ENCODE data around the gene MS4A1.
"Not testable (repeated sequence)": the region's sequence is repeated elsewhere in the genome, so short reads cannot be mapped to it uniquely, and the experiment has no call there.

MS4A1 gene

GRCh38 chr11:60455531-60456042 lies at the start of gene MS4A1:
TSS of gene MS4A1 (plus strand) at chr11:60455847. CDS start at chr11:60462375, 6,528 bp downstream.
- no peak for DNase-seq (ENCODE audit: low spot score)

DNA sequence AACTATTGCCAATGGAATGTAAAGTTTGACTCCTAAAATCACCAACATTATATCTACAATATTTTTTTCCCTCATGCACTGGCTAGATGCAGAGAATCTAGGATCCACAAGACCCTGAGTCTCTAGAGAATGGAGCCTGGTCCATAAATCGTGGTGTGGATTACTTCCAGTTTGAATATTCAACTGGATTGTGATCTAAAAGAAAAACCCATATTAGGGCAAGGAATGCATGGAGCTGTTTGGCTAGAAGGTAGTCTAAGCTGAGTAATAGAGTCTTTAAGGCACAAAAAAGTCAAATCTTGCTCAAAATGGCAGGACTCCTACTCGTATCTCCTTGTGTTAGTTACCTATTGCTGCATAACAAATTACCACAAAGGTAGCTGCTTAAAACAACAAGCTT lies 35.6 kb upstream of the MS4A1 start:
- no peak for DNase-seq (ENCODE audit: low spot score)

- no peak for DNase-seq (ENCODE audit: low spot score)
These were observed 33.0 kb upstream of the MS4A1 start for GRCh38 chr11:60422609-60423008.

GRCh38 chr11:60428517-60428916 lies 27.1 kb upstream of the MS4A1 start:
- no peak for DNase-seq (ENCODE audit: low spot score)

- DNase-seq (ENCODE audit: low spot score): no peak
These were observed 26.4 kb upstream of the MS4A1 start, which contains the start of gene MS4A5 for GRCh38 chr11:60429272-60429671. TSS of gene MS4A5 (plus strand) at chr11:60429572. CDS start at chr11:60429675, 103 bp downstream.

- DNase-seq (ENCODE audit: low spot score): no peak
These were observed 24.4 kb upstream of the MS4A1 start for GRCh38 chr11:60431251-60431650.

DNA sequence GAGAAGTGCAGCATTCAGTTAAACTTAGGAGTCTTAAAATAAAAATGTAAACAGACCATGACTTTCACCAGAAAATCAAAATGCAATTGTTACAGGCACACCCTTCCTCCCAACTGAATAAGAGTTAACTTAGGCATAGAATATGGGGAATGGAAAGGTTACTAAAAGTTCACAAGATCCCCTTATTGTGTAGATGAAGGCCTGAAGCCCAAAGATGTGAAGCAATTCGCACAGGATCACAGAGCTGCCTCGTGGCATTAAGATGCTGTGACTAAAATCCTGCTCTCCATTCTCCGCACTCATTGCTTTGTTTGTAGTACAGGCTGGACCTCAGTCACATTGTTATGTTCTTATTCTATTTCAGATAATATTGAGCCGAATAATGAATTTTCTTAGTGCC lies 22.2 kb upstream of the MS4A1 start:
- no peak for DNase-seq (ENCODE audit: low spot score)

GRCh38 chr11:60447070-60447469 lies 8.6 kb upstream of the MS4A1 start:
- no peak for DNase-seq (ENCODE audit: low spot score)

DNA sequence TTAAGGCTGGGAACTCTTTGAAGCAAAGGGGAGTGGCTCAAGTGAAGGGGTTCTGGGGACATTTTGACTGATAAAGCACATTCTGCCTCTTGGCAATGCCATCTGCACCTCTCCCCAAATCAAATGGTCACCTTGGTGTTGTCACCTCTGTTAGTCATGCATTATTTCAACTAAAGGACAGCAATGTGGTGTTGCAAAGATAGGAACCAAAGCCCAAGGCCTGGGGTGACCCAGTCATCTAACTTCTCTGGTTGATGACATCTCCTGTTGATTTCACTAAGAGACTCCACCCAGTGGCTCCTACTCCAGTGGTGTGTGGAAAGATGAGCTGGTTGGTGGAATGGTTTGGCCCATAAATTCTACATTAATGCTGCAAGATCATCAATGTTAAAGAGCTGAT lies 7.8 kb upstream of the MS4A1 start:
- no peak for DNase-seq (ENCODE audit: low spot score)

DNA sequence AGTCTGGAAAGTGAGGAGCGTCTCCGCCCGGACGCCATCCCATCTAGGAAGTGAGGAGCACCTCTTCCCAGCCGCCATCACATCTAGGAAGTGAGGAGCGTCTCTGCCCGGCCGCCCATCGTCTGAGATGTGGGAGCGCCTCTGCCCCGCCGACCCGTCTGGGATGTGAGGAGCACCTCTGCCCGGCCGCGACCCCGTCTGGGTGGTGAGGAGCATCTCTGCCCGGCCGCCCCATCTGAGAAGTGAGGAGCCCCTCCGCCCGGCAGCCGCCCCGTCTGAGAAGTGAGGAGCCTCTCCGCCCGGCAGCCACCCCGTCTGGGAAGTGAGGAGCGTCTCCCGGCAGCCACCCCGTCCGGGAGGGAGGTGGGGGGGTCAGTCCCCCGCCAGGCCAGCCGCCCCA lies 4.5 kb upstream of the MS4A1 start:
- DNase-seq (ENCODE audit: low spot score): not testable (repeated sequence)

DNA sequence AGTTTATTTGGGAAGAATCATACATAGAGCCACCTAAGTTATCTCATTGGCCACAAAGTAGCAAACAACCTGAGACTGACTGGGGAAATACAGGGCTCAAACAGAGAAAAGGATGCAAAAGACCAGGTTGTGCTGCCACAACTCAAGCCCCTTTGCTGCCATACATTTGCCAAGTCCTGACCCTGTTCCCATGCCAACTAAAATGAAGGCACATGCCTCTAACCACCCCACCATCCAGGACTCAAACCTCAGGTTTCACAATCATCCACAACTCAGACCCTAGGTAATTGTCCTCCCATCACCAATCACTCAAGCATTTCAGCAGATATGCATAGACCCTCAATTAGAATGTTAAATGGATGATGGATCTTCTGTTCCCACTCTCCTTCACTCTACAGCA lies 1.4 kb upstream of the MS4A1 start:
- DNase-seq (ENCODE audit: low spot score): no peak

- no peak for DNase-seq (ENCODE audit: low spot score)
These were observed 1.9 kb downstream of the MS4A1 start for GRCh38 chr11:60457576-60457975.

GRCh38 chr11:60459345-60459744 lies 3.7 kb downstream of the MS4A1 start:
- no peak for DNase-seq (ENCODE audit: low spot score)

GRCh38 chr11:60468829-60469228 lies 13.2 kb downstream of the MS4A1 start:
- no peak for DNase-seq (ENCODE audit: low spot score)

- DNase-seq (ENCODE audit: low spot score): no peak
These were observed 14.1 kb downstream of the MS4A1 start for GRCh38 chr11:60469723-60470122.

GRCh38 chr11:60477035-60477445 lies 21.4 kb downstream of the MS4A1 start:
- no peak for DNase-seq (ENCODE audit: low spot score)

GRCh38 chr11:60482361-60482760 lies 26.7 kb downstream of the MS4A1 start:
- DNase-seq (ENCODE audit: low spot score): no peak

GRCh38 chr11:60485987-60486386 lies 30.3 kb downstream of the MS4A1 start:
- peak; percentile 12 for DNase-seq (ENCODE audit: low spot score)

DNA sequence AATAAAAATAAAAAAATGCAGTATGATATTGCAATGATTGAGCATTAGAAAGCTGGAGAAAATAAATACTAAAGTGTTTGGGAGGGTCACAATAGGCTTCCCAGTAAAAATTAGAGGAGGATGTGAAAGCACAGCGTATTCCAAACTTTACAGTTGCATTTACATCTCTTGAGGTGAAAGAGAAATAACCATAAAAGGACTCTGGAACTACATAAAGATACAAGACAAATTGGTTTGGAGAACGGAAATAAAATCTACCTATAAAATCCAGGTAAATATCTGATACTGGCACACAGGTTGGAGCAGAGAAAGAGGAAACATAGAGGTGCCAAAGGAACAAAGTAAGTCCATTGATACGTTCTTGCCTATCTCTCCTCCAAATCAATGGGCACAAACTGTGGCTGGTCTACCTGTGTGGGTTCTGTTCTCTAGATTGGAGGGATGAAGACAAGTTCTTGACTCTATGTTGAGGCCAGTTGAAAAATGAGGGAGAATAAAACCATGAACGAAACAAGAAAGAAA lies 36.9 kb downstream of the MS4A1 start, which contains the start of gene MS4A12:
Gene MS4A12, plus strand, starts transcription at position 291 of the 522 bp plus-strand sequence. CDS start 4,541 bp downstream, outside the sequence.
- no peak for DNase-seq (ENCODE audit: low spot score)

DNA sequence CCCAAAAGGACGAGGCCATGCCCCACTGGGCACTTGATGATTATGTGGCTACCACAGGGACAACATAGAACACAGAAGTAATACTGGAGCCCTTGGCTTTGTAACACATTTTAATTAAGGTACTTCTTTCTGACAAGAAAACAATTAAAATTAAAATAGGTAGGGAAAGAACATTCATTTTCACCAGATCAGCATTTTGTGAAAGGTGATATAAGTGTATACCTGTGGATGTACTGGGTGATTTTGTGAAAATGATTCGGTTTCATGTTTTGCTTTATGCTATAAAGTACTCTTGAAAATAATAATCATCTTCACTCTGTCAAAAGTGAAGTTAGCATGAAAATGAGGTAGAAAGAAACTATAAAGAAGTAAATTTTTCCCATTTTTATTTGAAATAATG lies 37.8 kb downstream of the MS4A1 start:
- no peak for DNase-seq (ENCODE audit: low spot score)

GRCh38 chr11:60498399-60498798 lies 42.8 kb downstream of the MS4A1 start:
- no peak for DNase-seq (ENCODE audit: low spot score)

DNA sequence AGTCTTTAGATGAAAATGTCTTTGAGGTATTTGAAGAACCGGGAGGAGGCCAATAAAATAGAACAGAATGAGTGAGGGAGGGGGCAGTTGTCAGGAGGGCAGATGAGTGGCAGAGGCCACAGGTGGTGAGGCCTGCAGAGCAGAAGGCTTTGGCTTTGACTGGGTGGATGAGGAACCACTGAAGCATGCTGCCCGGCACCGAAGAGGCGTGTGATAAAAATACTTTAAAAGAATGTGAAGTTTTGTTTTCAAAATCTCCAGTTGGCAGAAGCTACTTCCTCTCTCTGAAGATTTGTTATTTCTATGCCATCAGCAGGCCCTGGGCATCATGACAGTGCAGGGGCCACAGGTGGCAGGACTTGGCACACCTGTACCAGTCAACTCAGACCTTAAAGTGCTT lies 43.2 kb downstream of the MS4A1 start:
- DNase-seq (ENCODE audit: low spot score): no peak

DNA sequence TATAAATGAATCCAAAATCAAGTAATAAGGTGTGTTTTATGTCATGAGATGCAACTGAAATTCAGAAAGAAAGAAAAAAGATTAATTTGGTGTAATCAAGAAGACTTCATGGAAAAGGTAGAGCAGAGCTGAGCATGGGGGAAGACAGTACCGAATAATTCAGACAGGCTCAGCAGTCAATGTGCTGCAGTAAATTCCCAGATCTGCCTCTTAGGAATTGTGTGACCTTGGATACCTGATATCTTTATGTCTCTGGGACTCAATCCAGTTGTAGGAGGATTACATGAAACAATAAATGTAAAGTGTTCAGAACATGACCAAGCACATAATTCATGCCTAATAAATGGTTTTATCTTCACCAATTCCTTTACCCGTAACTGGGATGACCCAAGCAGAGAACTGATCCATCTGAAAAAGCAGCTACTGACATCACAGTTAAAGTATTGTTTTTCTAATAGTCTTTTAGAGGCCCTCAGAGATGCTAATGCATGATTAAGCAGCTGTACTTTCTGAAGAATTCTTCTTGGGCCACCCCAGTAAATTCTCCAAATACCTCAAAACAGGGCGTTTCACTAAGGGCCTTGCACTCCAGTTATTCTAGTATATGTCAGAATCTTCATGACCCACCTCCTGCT lies 44.7 kb downstream of the MS4A1 start:
- DNase-seq (ENCODE audit: low spot score): peak; percentile 8
